Endometrial microvascular endothelial cells (primary cell): ENCODE results near the gene CHIA. TPM values are rescaled to one million over a fixed set of nuclear protein-coding genes. Genes with fewer than 3 reads are reported as not detected.
"Not testable (repeated sequence)": the region's sequence is repeated elsewhere in the genome, so short reads cannot be mapped to it uniquely, and the experiment has no call there.

Source experiments
- in situ Hi-C: cut with HindIII; loops from 2 replicates; pipeline ENCODE4 v1.10.0; 2017; ENCODE audit warnings: low sequenced_read_pairs, low pct_unique_long_range_greater_than_20kb; ENCODE audit errors: inconsistent ontology term
- total RNA-seq: library from RNA; depleted of rRNA; stranded (reverse); fragments of >200 nt; gene quantifications from one replicate; pipeline ENCODE4 v1.2.3, GENCODE V29; 2015; ENCODE audit errors: inconsistent ontology term

Gene CHIA
- total RNA-seq, 1 donor from 2014 or later = not detected

GRCh38 chr1:111280267-111280666, 10.4 kb upstream of the CHIA start:
- in situ Hi-C loops = no loop called here

GRCh38 chr1:111281411-111281810, 9.2 kb upstream of the CHIA start:
- in situ Hi-C loops = no loop called here

GRCh38 chr1:111283838-111284237, 6.8 kb upstream of the CHIA start:
- in situ Hi-C loops = no loop called here

GRCh38 chr1:111285879-111286278, 4.8 kb upstream of the CHIA start:
- in situ Hi-C loops = no loop called here

- in situ Hi-C loops = no loop called here
Observed at GRCh38 chr1:111286912-111287311, 3.7 kb upstream of the CHIA start.

GRCh38 chr1:111289371-111289770, 1.3 kb upstream of the CHIA start:
- in situ Hi-C loops = no loop called here

- in situ Hi-C loops = no loop called here
Observed at GRCh38 chr1:111290104-111290503, 547 bp upstream of the CHIA start.

GRCh38 chr1:111294390-111294789, 3.7 kb downstream of the CHIA start:
- in situ Hi-C loops = no loop called here

- in situ Hi-C loops = no loop called here
Observed at GRCh38 chr1:111302374-111302773, 11.7 kb downstream of the CHIA start.

GRCh38 chr1:111309690-111310089, 19.0 kb downstream of the CHIA start:
- in situ Hi-C loops = no loop called here

- in situ Hi-C loops = no loop called here
Observed at GRCh38 chr1:111318523-111318922, 27.9 kb downstream of the CHIA start.

- in situ Hi-C loops = no loop called here
Observed at GRCh38 chr1:111320066-111320879, 29.6 kb downstream of the CHIA start.

GRCh38 chr1:111323231-111323630, 32.6 kb downstream of the CHIA start:
- in situ Hi-C loops = no loop called here

GRCh38 chr1:111332190-111332589, 41.5 kb downstream of the CHIA start:
- in situ Hi-C loops = no loop called here

- in situ Hi-C loops = no loop called here
Observed at GRCh38 chr1:111334169-111334568, 43.5 kb downstream of the CHIA start.

GRCh38 chr1:111335214-111335877, 44.7 kb downstream of the CHIA start:
- in situ Hi-C loops = not testable (repeated sequence)

GRCh38 chr1:111338849-111339248, 48.2 kb downstream of the CHIA start:
- in situ Hi-C loops = not testable (repeated sequence)

GRCh38 chr1:111346089-111346885, 55.6 kb downstream of the CHIA start:
- in situ Hi-C loops = no loop called here

- in situ Hi-C loops = no loop called here
Observed at GRCh38 chr1:111347026-111347425, 56.4 kb downstream of the CHIA start.

GRCh38 chr1:111351700-111352099, 61.0 kb downstream of the CHIA start:
- in situ Hi-C loops = no loop called here
